ENCODE results near the gene RASL11A. TPM values are rescaled to one million over a fixed set of nuclear protein-coding genes. Genes with fewer than 3 reads are reported as not detected.

The RASL11A gene
- total and polyA plus RNA-seq, 11 donors: 2.9 to 13.7 (median 5.4) TPM

DNA sequence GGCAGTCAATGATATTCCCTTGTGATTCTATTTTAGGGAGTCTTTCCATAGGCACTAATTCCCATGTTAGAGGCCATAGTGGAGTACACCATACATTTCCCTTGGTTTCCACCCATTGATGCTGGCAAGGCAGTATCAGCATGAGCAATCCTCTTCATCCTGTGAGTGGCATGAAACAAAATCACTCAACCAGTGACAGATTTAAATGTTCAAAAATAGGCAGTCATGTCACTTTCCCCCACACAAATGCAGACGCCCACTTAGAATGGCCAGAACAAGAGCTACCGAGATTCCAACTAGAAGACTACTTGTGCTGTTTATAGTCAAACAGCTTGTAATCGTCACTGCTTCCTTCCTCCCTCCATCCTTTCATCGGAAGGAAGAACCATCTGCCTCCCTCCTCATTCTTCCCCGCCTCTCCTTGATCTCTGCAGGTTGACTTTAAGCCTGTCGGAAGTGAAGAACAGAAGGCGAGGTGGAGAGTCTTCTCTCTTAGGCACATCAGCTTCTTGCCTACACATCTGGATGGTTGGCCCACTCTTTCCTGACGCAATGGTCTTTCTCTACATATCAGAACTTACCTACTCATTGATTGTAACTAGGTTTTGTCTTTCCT lies 22.6 kb downstream of the RASL11A start:
- ATAC-seq: no peak
- intact Hi-C loops (cut with DNase I): no loop called here
- Histone ChIP-seq H3K4me3 (no peak overlapping the region), H3K27ac (no peak overlapping the region), H3K9me3 (peaks cover 0 to 3% (median 0%) of the 10 kb centered on the region in 12 donors), H3K36me3 (no peaks in the 10 kb centered on the region), H3K4me1 (no peaks in the 10 kb centered on the region), H3K27me3 (peaks cover 0 to 12% (median 0%) of the 10 kb centered on the region in 9 donors)
- TF ChIP-seq, protein P1, sequence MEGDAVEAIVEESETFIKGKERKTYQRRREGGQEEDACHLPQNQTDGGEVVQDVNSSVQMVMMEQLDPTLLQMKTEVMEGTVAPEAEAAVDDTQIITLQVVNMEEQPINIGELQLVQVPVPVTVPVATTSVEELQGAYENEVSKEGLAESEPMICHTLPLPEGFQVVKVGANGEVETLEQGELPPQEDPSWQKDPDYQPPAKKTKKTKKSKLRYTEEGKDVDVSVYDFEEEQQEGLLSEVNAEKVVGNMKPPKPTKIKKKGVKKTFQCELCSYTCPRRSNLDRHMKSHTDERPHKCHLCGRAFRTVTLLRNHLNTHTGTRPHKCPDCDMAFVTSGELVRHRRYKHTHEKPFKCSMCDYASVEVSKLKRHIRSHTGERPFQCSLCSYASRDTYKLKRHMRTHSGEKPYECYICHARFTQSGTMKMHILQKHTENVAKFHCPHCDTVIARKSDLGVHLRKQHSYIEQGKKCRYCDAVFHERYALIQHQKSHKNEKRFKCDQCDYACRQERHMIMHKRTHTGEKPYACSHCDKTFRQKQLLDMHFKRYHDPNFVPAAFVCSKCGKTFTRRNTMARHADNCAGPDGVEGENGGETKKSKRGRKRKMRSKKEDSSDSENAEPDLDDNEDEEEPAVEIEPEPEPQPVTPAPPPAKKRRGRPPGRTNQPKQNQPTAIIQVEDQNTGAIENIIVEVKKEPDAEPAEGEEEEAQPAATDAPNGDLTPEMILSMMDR (IDR thresholded peaks at IDR 0.05): no peak
- no peak for TF ChIP-seq POLR2A (IDR thresholded peaks at IDR 0.05)
- DNase-seq: no peak
- 50 to 53% (median 50%) methylated on average over 8 of the region's 8 CpGs for WGBS, 4 donors

DNA sequence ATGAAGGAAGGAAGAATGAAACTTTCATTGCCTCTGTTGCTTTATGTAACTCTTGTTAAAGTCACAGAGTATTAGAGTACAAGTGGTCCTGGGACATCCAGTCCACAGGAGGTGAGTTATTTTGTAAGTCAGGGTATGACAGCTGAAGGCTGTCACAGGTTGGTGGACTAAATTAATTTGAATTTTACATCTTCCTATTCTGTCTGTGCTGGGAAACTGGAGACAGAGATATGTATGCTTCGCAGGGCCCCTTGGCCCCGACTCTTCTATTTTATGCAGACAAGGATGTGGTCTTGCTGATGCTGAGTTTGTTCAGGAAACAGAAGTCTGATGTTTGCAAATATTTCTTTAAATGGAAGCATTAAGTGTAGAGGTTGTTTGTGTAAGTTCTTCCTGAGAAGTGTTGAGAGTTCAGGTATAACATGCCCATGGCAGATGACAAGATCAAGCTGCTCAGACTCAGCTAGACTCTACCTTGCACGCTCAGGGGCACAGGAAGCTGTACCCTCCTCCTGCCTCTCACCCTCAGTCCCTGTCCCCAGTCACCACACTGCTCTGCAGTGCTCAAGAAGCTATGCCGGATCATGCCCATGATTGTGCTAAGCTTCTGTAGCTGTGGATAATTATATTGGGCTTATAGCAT lies 23.4 kb downstream of the RASL11A start:
- Histone ChIP-seq H3K9me3 (peaks cover 0 to 3% (median 0%) of the 10 kb centered on the region in 12 donors), H3K4me1 (no peaks in the 10 kb centered on the region), H3K36me3 (no peaks in the 10 kb centered on the region), H3K27ac (no peak overlapping the region), H3K27me3 (peaks cover 0 to 12% (median 0%) of the 10 kb centered on the region in 9 donors), H3K4me3 (no peak overlapping the region)
- WGBS, 4 donors: 76 to 82% (median 79%) methylated on average over 4 of the region's 4 CpGs
- intact Hi-C loops (cut with DNase I): no loop called here
- no peak for ATAC-seq
- TF ChIP-seq, protein P1 (IDR thresholded peaks at IDR 0.05): no peak
- no peak for TF ChIP-seq POLR2A (IDR thresholded peaks at IDR 0.05)
- no peak for DNase-seq

DNA sequence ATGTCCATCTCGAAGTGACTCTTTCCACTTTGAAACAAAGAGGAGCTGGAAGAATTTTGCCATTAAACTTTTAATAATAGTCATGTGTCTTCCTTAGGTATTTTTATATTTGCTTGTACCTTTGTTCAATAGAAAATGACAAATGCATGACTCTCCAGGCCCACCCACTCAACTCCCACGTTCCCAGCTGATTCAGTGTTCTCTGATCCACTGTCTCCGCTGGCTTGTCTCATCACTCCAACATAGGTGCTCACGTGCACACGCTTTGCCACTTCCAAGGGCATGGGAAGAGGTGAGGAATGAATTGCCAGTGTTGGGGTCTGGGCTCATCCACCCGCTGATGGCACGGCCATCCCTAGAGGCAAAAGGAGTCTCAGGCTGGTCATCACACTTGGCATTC lies 24.5 kb downstream of the RASL11A start:
- no peak overlapping the region for H3K27ac ChIP-seq
- no peaks in the 10 kb centered on the region for H3K4me1 ChIP-seq
- peaks cover 0 to 3% (median 0%) of the 10 kb centered on the region in 12 donors for H3K9me3 ChIP-seq
- no peaks in the 10 kb centered on the region for H3K36me3 ChIP-seq
- ATAC-seq (no peak), DNase-seq (no peak)
- peaks cover 0 to 12% (median 0%) of the 10 kb centered on the region in 9 donors for H3K27me3 ChIP-seq
- no peak overlapping the region for H3K4me3 ChIP-seq
- WGBS, 4 donors: 84 to 88% (median 86%) methylated on average over 7 of the region's 7 CpGs
- no peak for TF ChIP-seq POLR2A (IDR thresholded peaks at IDR 0.05)
- TF ChIP-seq, protein P1 (IDR thresholded peaks at IDR 0.05): no peak
- intact Hi-C loops (cut with DNase I): no loop called here

DNA sequence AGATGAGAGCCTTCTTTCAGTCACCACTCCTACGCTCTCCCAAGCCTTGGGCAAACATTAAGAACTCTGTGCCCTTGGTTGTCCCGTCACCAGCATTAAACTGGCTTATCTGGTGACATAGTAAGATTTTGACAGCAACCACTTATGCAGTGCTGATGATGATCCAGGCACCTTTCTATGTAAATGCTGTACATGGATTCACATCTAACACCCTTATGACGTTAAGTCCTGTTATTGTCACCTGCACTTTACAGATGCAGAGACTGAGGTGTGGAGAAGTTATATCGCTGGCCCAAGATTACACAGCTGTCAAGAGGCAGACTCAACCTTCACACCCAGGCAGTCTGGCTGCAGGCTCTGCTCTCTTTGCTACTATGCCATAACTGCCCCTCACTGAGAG lies 25.0 kb downstream of the RASL11A start:
- Histone ChIP-seq H3K4me1 (no peaks in the 10 kb centered on the region), H3K9me3 (peaks cover 0 to 3% (median 0%) of the 10 kb centered on the region in 12 donors), H3K27me3 (peaks cover 0 to 12% (median 0%) of the 10 kb centered on the region in 9 donors), H3K4me3 (no peak overlapping the region), H3K27ac (no peak overlapping the region), H3K36me3 (no peaks in the 10 kb centered on the region)
- WGBS, 4 donors: 49 to 54% (median 52%) methylated on average over 4 of the region's 4 CpGs
- DNase-seq (no peak), ATAC-seq (peak in 3 of 4 donors; percentile 28 to 77 (median 72))
- no peak for TF ChIP-seq POLR2A (IDR thresholded peaks at IDR 0.05)
- TF ChIP-seq, protein P1 (IDR thresholded peaks at IDR 0.05): no peak
- intact Hi-C loops (cut with DNase I): no loop called here

Measured in heart left ventricle (tissue), 16 donors.